ENCODE results near the gene PLTP.

The PLTP gene

GRCh38 chr20:45910670-45911485 lies 1.1 kb downstream of the PLTP start:
- TF ChIP-seq CTCF (IDR thresholded peaks at IDR 0.05; ENCODE audit: borderline replicate concordance, control extremely low read depth, extremely low read depth, insufficient read depth, missing control alignments), result no peak
- peak; percentile 100 for DNase-seq (ENCODE audit: low spot score)
- in situ Hi-C loops (cut with MboI; ENCODE audit: low sequenced_read_pairs, unreplicated experiment), result no loop called here

GRCh38 chr20:45909817-45910669 lies 1.9 kb downstream of the PLTP start:
- in situ Hi-C loops (cut with MboI; ENCODE audit: low sequenced_read_pairs, unreplicated experiment), result no loop called here
- TF ChIP-seq CTCF (IDR thresholded peaks at IDR 0.05; ENCODE audit: borderline replicate concordance, control extremely low read depth, extremely low read depth, insufficient read depth, missing control alignments), result no peak
- DNase-seq (ENCODE audit: low spot score), result no peak

- DNase-seq (ENCODE audit: low spot score), result no peak
- no peak for TF ChIP-seq CTCF (IDR thresholded peaks at IDR 0.05; ENCODE audit: borderline replicate concordance, control extremely low read depth, extremely low read depth, insufficient read depth, missing control alignments)
- in situ Hi-C loops (cut with MboI; ENCODE audit: low sequenced_read_pairs, unreplicated experiment), result no loop called here
Observed at GRCh38 chr20:45909336-45909808, 2.6 kb downstream of the PLTP start.

GRCh38 chr20:45908084-45908483 lies 3.9 kb downstream of the PLTP start:
- TF ChIP-seq CTCF (IDR thresholded peaks at IDR 0.05; ENCODE audit: borderline replicate concordance, control extremely low read depth, extremely low read depth, insufficient read depth, missing control alignments), result no peak
- in situ Hi-C loops (cut with MboI; ENCODE audit: low sequenced_read_pairs, unreplicated experiment), result no loop called here
- no peak for DNase-seq (ENCODE audit: low spot score)

- no peak for TF ChIP-seq CTCF (IDR thresholded peaks at IDR 0.05; ENCODE audit: borderline replicate concordance, control extremely low read depth, extremely low read depth, insufficient read depth, missing control alignments)
- no peak for DNase-seq (ENCODE audit: low spot score)
- in situ Hi-C loops (cut with MboI; ENCODE audit: low sequenced_read_pairs, unreplicated experiment), result no loop called here
Observed at GRCh38 chr20:45907219-45907948, 4.6 kb downstream of the PLTP start.

- no peak for TF ChIP-seq CTCF (IDR thresholded peaks at IDR 0.05; ENCODE audit: borderline replicate concordance, control extremely low read depth, extremely low read depth, insufficient read depth, missing control alignments)
- DNase-seq (ENCODE audit: low spot score), result no peak
- in situ Hi-C loops (cut with MboI; ENCODE audit: low sequenced_read_pairs, unreplicated experiment), result no loop called here
Observed at GRCh38 chr20:45905505-45906079, 6.4 kb downstream of the PLTP start.
